Transverse colon (tissue), 3 donors: ENCODE measurements around the gene GOLGA6A.

ENCODE experiments used
- CTCF ChIP-seq, 5 experiments: fragments of 200-600 bp in 3 of 5; fragments of 450-650 bp in 2 of 5; sonication (generic) in 3 of 5; IDR thresholded peaks; 1 replicate in 2 of 5; 2 replicates in 3 of 5; pipeline ENCODE4 v1.5.1; 2016 to 2017; ENCODE audit warnings: antibody characterized with exemption in 5 of 5, inconsistent platforms in 3 of 5, mild to moderate bottlenecking in 2 of 5, moderate library complexity in 1 of 5
- EP300 ChIP-seq: sonication (generic); formaldehyde crosslinking; IDR thresholded peaks from one replicate; pipeline ENCODE4 v1.6.1; 2017; ENCODE audit warnings: antibody characterized with exemption, low read depth

- TF ChIP-seq CTCF (IDR thresholded peaks at IDR 0.05) (no peak), EP300 (no peak)
Observed at GRCh38 chr15:74045636-74046274, 36.6 kb downstream of the GOLGA6A start.
